Upper lobe of right lung (tissue), 1 donor: ENCODE results near the gene RARB. TPM values are rescaled to one million over a fixed set of nuclear protein-coding genes. Genes with fewer than 3 reads are reported as not detected.

ENCODE experiments used
- ATAC-seq: fragments of 200-7000 bp; cut with Tn5 transposase; one replicate; pipeline ENCODE4 v1.9.1; 2020; ENCODE audit warnings: mild to moderate bottlenecking, moderate library complexity
- DNase-seq: peaks from one replicate; pipeline ENCODE4 v3.0.0-alpha.2; 2020
- H3K27ac ChIP-seq: fragments of 200-600 bp; one replicate; pipeline ENCODE4 v1.8.0; 2022
- H3K27me3 ChIP-seq: fragments of 200-600 bp; one replicate; pipeline ENCODE4 v1.8.0; 2022; ENCODE audit warnings: mild to moderate bottlenecking
- H3K36me3 ChIP-seq: fragments of 200-600 bp; one replicate; pipeline ENCODE4 v1.8.0; 2022
- H3K4me1 ChIP-seq: fragments of 200-600 bp; one replicate; pipeline ENCODE4 v1.8.0; 2022
- H3K4me3 ChIP-seq: fragments of 200-600 bp; one replicate; pipeline ENCODE4 v1.8.0; 2022; ENCODE audit warnings: mild to moderate bottlenecking
- H3K9me3 ChIP-seq: fragments of 200-600 bp; one replicate; pipeline ENCODE4 v1.8.0; 2022
- CTCF ChIP-seq: fragments of 200-600 bp; IDR thresholded peaks from one replicate; pipeline ENCODE4 v1.8.0; 2022; ENCODE audit warnings: antibody characterized with exemption
- intact Hi-C: fragments of 100-400 bp; cut with DNase I; formaldehyde crosslinking; loops from one replicate; pipeline ENCODE4 v1.11.0; 2022
- total RNA-seq: library from RNA; stranded (reverse); fragmentation: NEBNext Ultra II Directional; extraction: Animal tissue kit (Norgen Biotek cat#: 25700); gene quantifications from one replicate; pipeline ENCODE4 v1.2.1, GENCODE V29; 2021
- donor health status: DM: no; HTN: yes; CAD: no; lungs with severe emphysema.

Gene RARB
- total RNA-seq, 1 donor from 2014 or later = 5.8 TPM

GRCh38 chr3:25611193-25611592 lies 183.1 kb downstream of the RARB start:
- DNase-seq = no peak
- ATAC-seq = no peak
- intact Hi-C loops = no loop called here
- H3K4me3 ChIP-seq = no peak overlapping the region
- H3K36me3 ChIP-seq = peaks cover 91% of the 10 kb centered on the region
- TF ChIP-seq CTCF = no peak
- H3K4me1 ChIP-seq = no peaks in the 10 kb centered on the region
- no peak overlapping the region for H3K27ac ChIP-seq
- H3K9me3 ChIP-seq = no peaks in the 10 kb centered on the region
- H3K27me3 ChIP-seq = no peaks in the 10 kb centered on the region

- TF ChIP-seq CTCF = no peak
- Histone ChIP-seq H3K4me1 (no peaks in the 10 kb centered on the region), H3K4me3 (no peak overlapping the region), H3K27ac (no peak overlapping the region), H3K27me3 (no peaks in the 10 kb centered on the region), H3K9me3 (no peaks in the 10 kb centered on the region), H3K36me3 (peaks cover 86% of the 10 kb centered on the region)
- intact Hi-C loops = no loop called here
- DNase-seq (no peak), ATAC-seq (no peak)
These were observed 190.0 kb downstream of the RARB start for GRCh38 chr3:25618028-25618427.

- peaks cover 86% of the 10 kb centered on the region for H3K36me3 ChIP-seq
- H3K4me1 ChIP-seq = no peaks in the 10 kb centered on the region
- no peak for DNase-seq
- ATAC-seq = no peak
- H3K27ac ChIP-seq = no peak overlapping the region
- no peak for TF ChIP-seq CTCF
- intact Hi-C loops = no loop called here
- H3K4me3 ChIP-seq = no peak overlapping the region
- no peaks in the 10 kb centered on the region for H3K9me3 ChIP-seq
- no peaks in the 10 kb centered on the region for H3K27me3 ChIP-seq
These were observed 191.3 kb downstream of the RARB start for GRCh38 chr3:25619382-25619781.

GRCh38 chr3:25620493-25620892 lies 192.4 kb downstream of the RARB start:
- TF ChIP-seq CTCF = no peak
- intact Hi-C loops = no loop called here
- no peaks in the 10 kb centered on the region for H3K4me1 ChIP-seq
- peaks cover 88% of the 10 kb centered on the region for H3K36me3 ChIP-seq
- no peaks in the 10 kb centered on the region for H3K27me3 ChIP-seq
- no peaks in the 10 kb centered on the region for H3K9me3 ChIP-seq
- no peak overlapping the region for H3K27ac ChIP-seq
- no peak overlapping the region for H3K4me3 ChIP-seq
- no peak for ATAC-seq
- DNase-seq = no peak

- Histone ChIP-seq H3K27ac (no peak overlapping the region), H3K4me1 (no peaks in the 10 kb centered on the region), H3K36me3 (peaks cover 94% of the 10 kb centered on the region), H3K4me3 (no peak overlapping the region), H3K9me3 (no peaks in the 10 kb centered on the region), H3K27me3 (no peaks in the 10 kb centered on the region)
- ATAC-seq (no peak), DNase-seq (no peak)
- intact Hi-C loops = no loop called here
- no peak for TF ChIP-seq CTCF
These were observed 193.0 kb downstream of the RARB start for GRCh38 chr3:25621087-25621486.

GRCh38 chr3:25631989-25632388 lies 203.9 kb downstream of the RARB start:
- Histone ChIP-seq H3K9me3 (no peaks in the 10 kb centered on the region), H3K36me3 (peaks cover 100% of the 10 kb centered on the region), H3K4me1 (no peaks in the 10 kb centered on the region), H3K4me3 (no peak overlapping the region), H3K27me3 (no peaks in the 10 kb centered on the region), H3K27ac (no peak overlapping the region)
- ATAC-seq (no peak), DNase-seq (no peak)
- TF ChIP-seq CTCF = no peak
- intact Hi-C loops = no loop called here
